GM04504 (cell line): ENCODE results near the gene DNAI1.
"Not testable (repeated sequence)": the region's sequence is repeated elsewhere in the genome, so short reads cannot be mapped to it uniquely, and the experiment has no call there.

Experiments
- DNase-seq: peaks from one replicate; pipeline ENCODE4 v3.0.0-alpha.2; 2012; ENCODE audit warnings: low read depth

Gene DNAI1

GRCh38 chr9:34513567-34514214 lies 55.1 kb downstream of the DNAI1 start:
- no peak for DNase-seq

DNA sequence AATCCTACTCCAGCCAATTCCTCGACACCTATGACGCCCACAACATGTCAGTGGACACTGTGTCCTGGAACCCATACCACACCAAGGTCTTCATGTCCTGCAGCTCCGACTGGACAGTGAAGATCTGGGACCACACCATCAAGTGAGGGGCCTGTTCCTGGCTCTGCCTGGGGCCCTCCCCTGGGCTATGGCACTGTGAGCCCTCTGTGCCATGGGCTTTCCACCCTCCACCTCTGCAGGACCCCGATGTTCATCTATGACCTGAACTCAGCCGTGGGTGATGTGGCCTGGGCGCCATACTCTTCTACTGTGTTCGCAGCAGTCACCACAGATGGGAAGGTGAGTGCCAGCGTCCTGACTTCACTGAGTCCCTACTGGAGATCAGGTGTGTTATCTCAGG lies 55.8 kb downstream of the DNAI1 start:
- DNase-seq = no peak

DNA sequence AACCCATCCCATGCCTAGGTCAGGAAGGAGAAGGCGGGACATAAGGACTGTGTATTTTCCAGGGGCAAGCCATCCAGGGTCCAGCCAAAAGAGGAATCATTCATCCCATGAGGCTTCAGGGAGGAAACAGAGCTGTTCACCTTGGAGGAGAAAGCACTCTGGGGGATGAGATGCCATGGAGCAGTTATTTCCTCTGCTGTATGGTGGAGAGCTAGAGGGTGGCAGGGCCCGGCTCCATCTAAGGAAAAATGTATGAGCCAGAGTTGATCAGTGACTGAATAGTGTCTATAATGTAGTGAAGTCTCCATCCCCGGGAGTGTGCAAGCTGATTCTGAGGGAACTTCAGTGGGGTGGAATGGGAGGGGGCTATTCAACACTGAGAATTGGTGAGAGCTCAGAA lies 56.2 kb downstream of the DNAI1 start:
- no peak for DNase-seq

DNA sequence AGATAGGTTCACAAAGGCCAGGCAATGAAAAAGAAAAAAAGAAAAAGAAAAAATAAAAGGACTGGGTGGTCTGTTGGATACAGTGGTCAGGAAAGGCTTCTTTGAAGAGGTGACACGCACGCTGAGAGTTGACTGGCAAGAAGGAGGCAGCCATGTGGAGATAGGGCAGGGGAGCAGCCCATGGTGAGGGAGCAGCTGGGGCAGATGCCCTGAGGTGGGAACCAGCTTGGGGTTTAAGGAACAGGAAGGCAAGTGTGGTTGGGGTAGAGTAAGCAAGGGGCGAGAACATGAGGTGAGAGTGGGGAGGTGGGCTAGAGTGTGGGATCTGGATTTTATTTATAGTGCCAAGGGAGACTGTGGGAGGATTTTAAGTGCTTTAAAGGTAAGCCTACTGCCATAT lies 57.4 kb downstream of the DNAI1 start:
- DNase-seq = no peak

- no peak for DNase-seq
Measured at GRCh38 chr9:34517185-34517584, 58.6 kb downstream of the DNAI1 start.

- DNase-seq = no peak
Measured at GRCh38 chr9:34518110-34518616, 59.6 kb downstream of the DNAI1 start.

DNA sequence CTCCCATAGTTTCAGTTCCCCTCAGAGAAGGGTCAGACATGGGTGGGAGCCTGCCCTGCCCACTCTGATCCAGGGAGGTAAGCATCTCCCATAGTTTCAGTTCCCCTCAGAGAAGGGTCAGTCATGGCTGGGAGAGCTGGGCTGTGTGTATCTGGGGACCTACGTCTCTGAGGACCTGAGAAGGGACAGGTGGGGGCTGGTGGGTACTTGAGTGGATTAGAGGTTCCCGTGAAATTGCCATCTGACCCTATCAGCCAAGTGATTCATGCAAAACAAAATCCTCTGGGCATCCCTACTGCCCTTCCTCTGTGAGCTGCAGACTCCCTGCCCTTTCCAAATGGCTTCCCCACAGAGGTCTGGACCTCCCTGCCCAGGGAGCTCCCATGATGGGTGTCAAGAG lies 60.3 kb downstream of the DNAI1 start:
- DNase-seq = no peak

GRCh38 chr9:34519321-34520020 lies 60.9 kb downstream of the DNAI1 start:
- DNase-seq = no peak

DNA sequence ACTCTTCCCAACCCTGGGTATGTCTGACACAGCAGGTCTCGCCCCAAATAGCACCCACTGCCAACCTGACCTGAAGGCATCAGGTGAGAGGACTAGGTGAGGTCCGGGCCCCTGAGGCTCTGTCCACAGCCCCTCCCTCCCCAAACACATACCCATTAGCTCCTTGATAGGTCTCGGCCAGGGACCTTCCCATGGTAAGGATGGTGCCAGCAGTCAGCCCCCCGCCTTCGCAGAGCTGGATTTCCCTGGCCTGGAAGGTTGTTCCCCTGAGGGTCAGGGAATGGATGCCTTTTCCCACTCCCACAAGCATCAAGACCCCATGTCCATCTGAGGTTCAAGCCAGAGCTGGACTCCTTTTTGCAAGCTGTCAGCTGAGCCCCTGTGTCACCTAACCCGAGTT lies 61.5 kb downstream of the DNAI1 start:
- no peak for DNase-seq

DNA sequence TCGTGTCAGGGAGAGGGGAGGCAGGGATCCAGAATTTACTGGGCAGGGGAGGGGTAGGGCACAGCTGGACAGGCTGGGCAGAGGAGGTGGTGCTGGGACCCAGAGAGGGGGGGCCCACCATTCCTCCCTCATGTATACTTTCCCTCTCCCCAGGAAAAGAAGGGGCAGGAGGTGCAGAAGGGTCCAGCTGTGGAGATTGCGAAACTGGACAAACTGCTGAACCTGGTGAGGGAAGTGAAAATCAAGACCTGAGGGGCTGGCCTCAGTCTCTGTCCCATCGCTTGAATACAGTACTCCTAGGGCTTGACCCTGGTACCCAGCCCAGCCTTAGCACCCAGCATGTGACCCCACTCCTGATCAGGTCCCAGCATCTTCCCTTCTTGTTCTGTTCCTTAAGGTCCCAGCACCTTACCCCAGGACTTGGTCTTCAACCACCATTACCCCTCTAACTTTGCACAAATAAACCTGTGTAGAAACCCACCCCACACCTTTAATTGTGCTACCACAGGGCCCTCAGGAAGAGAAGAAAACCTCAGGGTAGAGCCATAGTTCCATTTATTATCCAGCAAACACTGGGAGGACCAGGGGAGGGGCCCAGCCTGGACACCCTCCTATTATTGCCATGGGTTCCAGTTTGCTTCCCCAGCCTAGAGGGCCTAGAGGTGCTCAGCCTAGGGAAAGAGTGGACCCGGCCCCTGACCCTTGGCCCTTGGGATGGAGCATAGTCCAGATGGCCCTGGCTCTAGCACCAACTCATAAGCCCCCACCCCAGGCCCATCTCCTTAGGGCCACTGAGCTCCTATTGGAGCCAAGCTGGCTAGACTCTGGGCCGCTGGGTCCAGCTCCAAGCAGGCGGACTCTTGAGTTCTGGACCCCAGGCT lies 62.1 kb downstream of the DNAI1 start:
- no peak for DNase-seq

GRCh38 chr9:34521406-34522045 lies 62.9 kb downstream of the DNAI1 start:
- DNase-seq = no peak

DNA sequence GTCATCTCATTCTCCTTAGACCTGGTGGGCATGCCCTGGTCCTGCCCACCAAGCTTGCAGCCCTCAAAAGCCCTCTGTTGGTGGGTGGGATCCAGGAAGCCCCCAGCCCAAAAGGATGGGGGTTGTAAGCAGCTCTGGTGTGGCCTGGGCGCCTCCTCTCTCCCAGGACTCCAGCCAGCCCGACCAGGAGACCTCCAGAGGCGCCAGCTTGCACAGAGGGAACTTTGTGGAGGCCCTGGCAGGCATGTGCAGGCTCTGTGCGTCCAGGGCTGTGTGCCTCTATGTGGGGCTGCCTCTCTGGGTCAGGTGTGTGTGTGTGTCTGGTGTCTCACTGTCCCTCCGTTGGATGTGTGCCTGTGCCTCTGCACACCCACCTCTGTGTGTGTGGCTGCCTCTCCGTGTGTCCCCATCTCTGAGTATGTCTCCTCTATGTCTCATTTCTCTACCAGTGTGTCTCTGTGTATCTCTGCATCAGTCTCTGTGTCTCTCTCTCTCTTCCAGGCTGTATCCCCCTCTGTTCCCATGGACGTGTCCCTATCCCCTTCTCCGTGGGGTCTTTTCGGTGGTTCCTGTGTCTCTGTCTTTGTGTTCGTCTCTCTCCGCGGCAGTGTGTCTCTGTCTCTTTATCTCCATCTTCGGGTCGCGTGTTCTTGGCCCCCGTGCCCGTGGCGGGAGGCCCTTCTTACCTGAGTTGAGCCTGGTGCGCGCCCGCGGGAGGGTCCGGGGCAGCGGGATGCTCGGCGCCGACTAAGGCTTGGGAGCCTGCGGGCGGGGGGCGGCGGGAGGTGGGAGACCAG lies 63.7 kb downstream of the DNAI1 start:
- no peak for DNase-seq

GRCh38 chr9:34522971-34523797 lies 64.6 kb downstream of the DNAI1 start, which contains the start of gene ENHO:
ENHO (minus strand) TSS chr9:34522990; CDS start chr9:34521695, 1,295 bp downstream.
- DNase-seq = peak; percentile 65

DNA sequence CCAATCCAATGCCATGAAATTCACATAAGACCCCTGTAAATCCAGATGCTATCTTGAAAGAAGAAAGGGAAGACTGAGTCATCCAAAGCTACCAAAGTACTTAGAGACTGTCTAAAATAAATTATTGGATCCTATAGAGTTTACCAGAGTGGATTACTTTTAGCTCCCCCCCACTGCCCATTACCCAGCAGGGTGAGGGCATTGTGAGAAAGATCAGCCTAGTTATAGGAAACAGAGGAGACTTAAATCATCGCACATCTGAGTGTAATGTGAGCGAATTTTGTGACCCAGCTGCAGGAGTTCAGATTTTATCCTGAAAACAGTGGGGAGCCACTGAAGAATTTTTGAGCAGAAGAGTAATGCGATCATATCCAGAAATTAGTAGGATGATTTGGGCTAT lies 65.7 kb downstream of the DNAI1 start:
- DNase-seq = no peak

- DNase-seq = no peak
Measured at GRCh38 chr9:34526026-34526425, 67.4 kb downstream of the DNAI1 start.

- not testable (repeated sequence) for DNase-seq
Measured at GRCh38 chr9:34532041-34532440, 73.4 kb downstream of the DNAI1 start.

- no peak for DNase-seq
Measured at GRCh38 chr9:34536685-34537084, 78.1 kb downstream of the DNAI1 start.

DNA sequence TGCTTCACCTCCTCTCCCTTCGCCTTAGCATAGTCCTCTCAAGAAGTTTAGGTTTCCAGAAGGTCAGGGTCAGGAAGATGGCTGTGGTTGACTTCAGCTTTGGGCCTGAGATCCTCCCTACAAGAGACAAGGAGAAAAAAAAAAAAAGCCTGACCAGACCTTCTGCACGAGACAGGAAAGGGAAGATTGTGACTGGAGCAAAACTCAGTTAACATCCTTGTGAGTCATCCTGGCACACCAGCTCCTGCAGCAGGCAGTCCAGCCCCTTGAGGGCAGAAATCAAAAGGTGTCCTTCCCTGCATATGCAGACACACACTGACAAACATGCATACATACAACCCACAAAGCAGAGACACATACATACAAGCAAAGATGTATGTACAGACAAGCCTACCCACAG lies 82.2 kb downstream of the DNAI1 start:
- peak; percentile 42 for DNase-seq

DNA sequence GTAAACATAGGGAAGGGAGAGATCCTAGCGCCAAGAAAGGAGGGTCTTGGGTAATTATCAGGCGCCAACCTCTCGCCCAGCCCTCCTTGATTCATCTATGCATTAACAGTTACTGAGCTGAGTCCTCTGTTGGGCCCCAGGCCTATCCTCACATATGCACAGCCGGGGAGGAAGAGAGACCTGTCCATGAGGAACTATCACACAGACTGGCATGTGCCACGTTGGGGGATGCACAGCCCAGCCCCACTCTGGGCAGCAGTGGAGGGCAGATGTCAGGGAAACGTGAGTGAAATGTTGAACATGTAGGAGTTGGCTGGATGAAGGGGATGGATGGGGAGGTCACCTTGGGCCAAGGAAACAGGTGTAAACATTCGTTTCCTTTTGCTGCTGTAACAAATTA lies 82.9 kb downstream of the DNAI1 start:
- no peak for DNase-seq

DNA sequence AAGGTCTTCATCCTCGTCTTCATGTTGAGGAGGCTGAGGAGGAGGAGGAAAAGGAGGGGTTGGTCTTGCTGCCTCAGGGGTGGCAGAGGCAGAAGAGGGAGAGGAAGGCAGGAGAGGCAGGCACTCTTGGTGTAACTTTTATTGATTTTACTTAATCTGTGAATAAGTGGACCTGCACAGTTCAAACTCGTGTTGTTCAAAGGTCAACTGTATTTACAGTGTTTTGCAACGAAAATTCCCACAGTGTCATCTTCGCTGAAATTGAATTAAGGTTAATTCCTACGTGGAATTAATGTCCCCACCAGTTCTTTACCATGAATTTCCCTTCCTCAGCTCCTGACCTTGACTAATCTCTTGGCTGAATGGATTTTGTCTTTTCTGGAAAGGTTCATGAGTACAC lies 85.4 kb downstream of the DNAI1 start:
- no peak for DNase-seq
